WI38 (cell line): ENCODE results near the gene KRTAP5-7.
"Not testable (repeated sequence)": the region's sequence is repeated elsewhere in the genome, so short reads cannot be mapped to it uniquely, and the experiment has no call there.

Experiments
- H3K4me3 ChIP-seq: 2 replicates; pipeline ENCODE4 v1.5.1; 2011; ENCODE audit warnings: low read depth, mild to moderate bottlenecking, control low read depth, low read length
- CTCF ChIP-seq: IDR thresholded peaks from 2 replicates; pipeline ENCODE4 v1.5.1; 2012; ENCODE audit warnings: low read depth, mild to moderate bottlenecking, control low read depth, low read length

KRTAP5-7 gene

GRCh38 chr11:71526796-71527575 is at the start of gene KRTAP5-7:
Gene KRTAP5-7, plus strand, starts transcription at chr11:71527267. Its CDS starts 34 bp downstream, at chr11:71527301.
- not testable (repeated sequence) for H3K4me3 ChIP-seq

- no peak for TF ChIP-seq CTCF
These were observed 49.2 kb upstream of the KRTAP5-7 start for GRCh38 chr11:71477641-71478527.

GRCh38 chr11:71478528-71478840 is 48.6 kb upstream of the KRTAP5-7 start:
- TF ChIP-seq CTCF = no peak
- no peak overlapping the region for H3K4me3 ChIP-seq

More at GRCh38 chr11:71477641-71478527, 49.2 kb upstream of the KRTAP5-7 start:
- no peak overlapping the region for H3K4me3 ChIP-seq

DNA sequence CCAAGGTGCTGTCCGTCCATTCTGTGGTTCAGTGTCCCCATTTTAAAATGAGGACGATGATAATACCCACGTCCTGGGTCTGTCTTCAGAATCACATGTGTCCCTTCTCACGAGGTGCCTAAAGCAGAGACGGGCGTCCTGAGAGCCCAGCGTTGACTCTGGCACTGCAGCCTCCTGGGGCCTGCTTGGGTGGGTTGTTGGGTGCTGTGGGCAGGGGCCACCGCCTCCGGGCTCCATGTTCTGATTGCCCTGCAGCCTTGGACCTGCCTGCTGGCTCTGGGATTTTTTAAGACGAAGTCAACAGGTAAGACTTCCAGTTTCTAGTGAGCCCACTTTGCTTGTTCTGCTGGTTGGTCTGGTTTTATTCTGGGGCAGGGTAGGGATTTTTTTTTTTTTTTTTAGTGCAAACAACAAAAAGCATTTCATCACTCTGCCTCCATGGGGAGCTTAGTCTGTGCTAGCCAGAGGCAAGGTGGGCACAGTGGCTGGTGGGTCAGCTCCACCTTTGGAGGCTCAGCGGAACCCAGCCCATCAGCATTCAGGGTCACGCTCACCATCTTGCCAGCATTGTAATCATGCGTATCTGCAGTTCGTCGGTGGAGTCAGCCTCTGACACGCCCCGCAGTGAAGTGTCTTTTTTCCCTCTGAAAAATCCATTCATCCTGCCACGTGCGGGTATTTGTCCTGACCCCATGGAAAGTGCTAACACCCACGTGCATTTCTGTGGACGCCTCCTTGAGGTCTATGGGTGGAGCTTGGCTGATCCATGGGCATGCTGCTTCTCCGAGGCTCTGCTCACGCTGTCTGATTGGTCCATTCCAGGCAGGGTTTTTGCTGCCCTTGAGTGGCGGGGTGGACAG is 45.7 kb upstream of the KRTAP5-7 start:
- no peak overlapping the region for H3K4me3 ChIP-seq

GRCh38 chr11:71482216-71482615 is 44.9 kb upstream of the KRTAP5-7 start:
- no peak for TF ChIP-seq CTCF
- H3K4me3 ChIP-seq = no peak overlapping the region

More for the DNA sequence above, 45.7 kb upstream of the KRTAP5-7 start:
- no peak for TF ChIP-seq CTCF

DNA sequence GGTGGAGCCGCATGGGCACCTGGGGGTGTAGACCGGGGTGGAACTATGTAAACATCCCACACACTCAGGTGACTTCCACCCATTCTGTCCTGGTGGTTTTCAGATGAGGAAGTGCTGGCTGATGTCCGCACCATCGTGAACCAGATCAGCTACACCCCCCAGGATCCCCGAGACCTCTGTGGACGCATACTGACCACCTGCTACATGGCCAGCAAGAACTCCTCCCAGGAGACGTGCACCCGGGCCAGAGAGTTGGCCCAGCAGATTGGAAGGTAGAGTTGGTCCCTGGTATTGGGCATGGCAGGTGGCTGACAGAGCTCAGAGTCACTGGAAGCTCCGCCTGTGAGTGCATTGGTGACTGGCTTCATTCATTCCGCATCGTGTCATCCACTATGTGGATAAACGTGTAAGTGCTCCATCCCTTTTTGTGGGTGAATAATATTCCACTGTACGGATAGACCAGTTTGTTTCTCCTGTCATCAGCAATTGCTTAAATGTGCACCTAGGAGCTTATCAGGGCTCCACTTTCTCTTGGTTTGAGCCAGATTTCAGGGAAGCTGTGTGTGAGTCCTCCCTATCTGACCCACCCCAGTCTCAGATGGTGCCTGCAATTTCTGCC is 44.2 kb upstream of the KRTAP5-7 start:
- H3K4me3 ChIP-seq = no peak overlapping the region
- TF ChIP-seq CTCF = no peak

DNA sequence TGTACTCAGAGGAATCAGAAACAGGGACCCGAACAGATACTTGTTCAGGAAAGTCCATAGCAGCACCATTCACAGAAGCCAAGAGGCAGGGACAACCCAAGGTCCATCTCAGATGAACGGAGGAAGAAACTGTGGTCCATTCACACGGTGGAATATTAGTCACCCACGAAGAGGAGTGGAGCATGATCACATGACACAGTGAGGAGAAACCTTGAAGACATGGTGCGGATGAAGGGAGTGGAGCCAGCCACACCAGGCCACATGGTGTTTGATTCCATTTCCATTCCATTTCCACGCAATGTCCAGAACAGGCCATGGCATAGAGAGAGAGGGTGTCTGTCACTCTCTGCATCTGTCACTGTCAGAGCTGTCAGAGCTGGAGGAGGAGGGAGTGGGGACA is 43.4 kb upstream of the KRTAP5-7 start:
- H3K4me3 ChIP-seq = no peak overlapping the region
- no peak for TF ChIP-seq CTCF
